COLO829 (cell line): Measurements from ENCODE around the gene FMO4.
"Not testable (repeated sequence)": the region's sequence is repeated elsewhere in the genome, so short reads cannot be mapped to it uniquely, and the experiment has no call there.

Experiments
- DNase-seq: peaks from one replicate; pipeline ENCODE4 v3.0.0; 2012; ENCODE audit warnings: low spot score

The FMO4 gene, protein sequence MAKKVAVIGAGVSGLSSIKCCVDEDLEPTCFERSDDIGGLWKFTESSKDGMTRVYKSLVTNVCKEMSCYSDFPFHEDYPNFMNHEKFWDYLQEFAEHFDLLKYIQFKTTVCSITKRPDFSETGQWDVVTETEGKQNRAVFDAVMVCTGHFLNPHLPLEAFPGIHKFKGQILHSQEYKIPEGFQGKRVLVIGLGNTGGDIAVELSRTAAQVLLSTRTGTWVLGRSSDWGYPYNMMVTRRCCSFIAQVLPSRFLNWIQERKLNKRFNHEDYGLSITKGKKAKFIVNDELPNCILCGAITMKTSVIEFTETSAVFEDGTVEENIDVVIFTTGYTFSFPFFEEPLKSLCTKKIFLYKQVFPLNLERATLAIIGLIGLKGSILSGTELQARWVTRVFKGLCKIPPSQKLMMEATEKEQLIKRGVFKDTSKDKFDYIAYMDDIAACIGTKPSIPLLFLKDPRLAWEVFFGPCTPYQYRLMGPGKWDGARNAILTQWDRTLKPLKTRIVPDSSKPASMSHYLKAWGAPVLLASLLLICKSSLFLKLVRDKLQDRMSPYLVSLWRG

GRCh38 chr1:171313835-171314320, at the start of gene FMO4:
TSS of gene FMO4 (plus strand) at chr1:171314183. CDS start at chr1:171319826, 5,643 bp downstream.
- peak; percentile 99 for DNase-seq

DNA sequence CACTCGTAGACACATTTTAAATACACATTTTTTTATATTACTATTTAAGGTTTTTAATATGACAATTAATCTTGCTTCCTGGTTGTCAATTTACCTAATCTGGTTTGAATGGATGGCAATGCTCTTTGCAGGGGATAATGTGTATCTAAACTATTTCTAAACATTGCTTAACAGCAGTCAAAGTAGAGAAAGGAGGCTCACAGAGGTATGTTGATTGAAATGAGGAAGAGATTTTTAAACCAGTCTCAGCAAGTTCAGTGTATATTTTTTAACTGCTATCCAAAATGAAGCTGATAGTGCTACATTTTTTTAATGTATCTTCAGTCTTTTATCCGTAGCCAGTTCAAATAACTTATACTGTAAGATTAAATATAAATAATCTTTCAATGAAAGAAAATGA, 48.3 kb upstream of the FMO4 start:
- no peak for DNase-seq

DNA sequence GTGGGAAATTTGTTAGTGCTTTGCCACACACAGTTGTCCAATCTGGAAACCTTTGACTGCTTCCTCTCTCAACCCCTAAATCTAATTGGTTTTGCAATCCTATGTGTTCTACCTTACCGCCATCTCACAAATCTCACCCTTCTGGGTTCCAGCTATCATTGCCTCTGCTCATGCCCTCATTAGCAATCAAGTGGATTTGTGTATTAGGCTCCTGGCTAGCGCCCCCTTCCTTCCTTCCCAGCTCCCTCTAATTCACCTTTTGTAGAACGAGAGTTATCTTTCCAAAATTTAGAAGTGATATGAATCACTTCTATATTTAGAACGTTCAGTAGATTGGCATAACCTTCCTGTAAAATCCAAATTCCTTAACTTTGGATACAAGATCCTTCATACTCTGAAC, 47.1 kb upstream of the FMO4 start:
- no peak for DNase-seq

DNA sequence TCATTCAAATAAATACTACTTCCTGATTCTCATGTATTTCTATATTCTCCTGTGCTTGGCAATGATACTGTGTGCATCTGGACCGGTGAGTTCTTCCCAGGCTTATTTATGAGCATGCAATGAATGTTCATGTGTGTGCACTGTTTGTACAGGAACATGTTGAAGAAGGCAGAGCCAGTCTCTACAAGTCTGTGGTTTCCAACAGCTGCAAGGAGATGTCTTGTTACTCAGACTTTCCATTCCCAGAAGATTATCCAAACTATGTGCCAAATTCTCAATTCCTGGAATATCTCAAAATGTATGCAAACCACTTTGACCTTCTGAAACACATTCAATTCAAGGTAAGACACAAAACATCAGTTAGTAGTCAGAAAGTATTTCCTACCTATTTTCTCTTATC, 46.6 kb upstream of the FMO4 start:
- no peak for DNase-seq

DNA sequence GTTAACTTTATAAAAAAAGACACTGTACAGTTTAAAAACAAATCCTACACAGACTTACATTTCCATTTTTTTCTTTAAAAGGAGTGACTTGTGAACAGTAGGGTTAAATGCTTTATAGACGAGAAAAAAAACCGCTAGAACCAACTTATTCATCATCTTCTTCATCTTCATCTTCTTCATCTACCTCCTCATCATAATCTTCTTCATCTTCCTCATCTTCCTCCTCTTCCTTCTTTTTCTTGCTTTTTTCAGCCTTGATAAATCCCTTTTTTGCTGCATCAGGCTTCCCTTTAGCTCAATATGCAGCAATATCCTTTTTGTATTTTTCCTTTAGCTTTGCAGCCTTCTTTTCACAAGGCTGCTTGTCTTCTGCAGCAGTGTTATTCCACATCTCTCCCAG, 43.2 kb upstream of the FMO4 start:
- no peak for DNase-seq

- DNase-seq: no peak
Observed at GRCh38 chr1:171277534-171277933, 36.4 kb upstream of the FMO4 start.

DNA sequence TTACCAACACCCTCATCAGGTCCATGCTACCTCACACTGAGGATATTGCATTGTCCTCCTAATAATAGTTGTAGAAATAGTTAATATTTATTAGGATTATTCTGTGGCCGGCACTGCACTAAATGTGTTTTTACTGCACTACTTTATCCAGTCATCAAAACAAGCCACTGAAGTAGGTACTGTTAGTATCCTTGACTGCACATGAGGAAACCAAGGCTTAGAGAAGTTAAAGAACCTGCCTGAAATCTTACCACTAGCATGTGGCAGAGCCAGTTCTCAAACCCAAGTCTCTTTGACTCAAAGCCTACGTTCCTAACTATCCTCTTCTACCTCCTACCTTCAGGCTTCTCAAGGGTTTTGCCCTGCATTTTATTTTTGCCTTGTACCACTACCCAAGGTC, 34.7 kb upstream of the FMO4 start:
- no peak for DNase-seq

DNA sequence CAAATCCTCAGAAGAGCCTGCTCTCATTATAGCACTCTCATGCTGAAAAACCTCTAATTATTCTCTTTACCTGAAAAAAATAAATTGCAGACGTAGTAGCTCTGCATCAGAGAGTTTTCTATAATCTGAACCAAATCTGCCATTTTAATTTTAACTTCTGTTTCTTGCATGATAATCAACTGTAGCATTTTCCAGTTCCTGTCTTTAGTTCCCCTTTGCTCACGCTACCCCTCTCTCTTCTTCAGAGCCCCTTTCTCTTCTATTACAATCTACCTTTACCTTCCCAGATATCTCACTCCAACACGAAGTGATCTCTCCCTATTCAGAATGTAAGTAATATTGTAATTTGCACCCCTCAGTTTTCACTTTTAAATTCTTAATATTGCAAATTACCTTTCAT, 34.3 kb upstream of the FMO4 start:
- no peak for DNase-seq

GRCh38 chr1:171280599-171280998, 33.4 kb upstream of the FMO4 start:
- DNase-seq: no peak

DNA sequence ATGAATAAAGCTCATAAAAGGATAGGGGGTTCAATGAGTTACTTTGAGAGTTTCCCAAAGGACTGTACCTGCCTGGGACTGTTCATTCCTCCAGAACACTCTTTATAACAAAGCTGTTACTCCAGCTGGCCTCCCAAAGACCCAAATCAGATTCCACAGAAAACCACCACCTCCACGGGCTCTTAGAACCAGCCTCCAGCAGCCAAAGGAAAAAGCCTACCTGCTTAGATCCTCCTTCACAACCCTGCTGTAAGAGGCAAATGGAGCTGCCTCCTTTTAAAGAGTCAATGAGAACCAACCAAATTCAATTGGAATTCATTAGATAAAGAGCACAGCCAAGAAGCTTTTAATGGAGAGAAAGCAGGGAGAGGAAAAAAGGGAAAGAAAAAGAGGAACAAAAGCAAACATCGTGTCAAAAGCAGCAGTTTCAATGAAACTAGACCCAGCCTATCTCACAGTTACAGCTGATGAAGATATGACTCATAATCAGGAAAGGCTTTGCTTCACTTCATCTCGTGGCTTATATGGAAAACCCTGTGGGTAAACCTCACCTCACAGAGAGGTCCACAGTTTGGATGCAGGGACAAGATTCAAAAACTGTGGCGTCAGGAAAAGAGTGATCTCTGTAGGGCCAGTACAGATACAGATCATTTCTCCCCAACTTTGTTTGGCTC, 27.8 kb upstream of the FMO4 start:
- peak; percentile 15 for DNase-seq

DNA sequence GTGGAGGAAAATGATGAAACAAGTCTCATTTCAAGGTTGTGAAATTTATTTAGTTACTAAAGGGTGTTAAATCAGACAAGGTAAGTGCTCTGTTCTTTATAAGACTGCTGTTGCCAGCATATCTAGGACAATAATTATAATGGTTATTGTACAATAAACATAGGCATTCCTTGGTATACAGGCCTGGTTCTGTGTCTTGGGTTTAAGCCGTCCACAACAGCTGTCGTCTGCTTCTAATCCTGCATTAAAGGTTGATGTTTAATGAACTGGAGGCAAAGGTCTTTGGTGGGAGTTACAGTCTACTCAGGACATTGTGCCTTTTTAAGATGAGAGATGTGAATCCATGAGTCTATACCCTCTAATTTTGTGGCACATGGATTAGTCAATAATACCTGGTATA, 23.4 kb upstream of the FMO4 start:
- DNase-seq: no peak

- DNase-seq: no peak
Observed at GRCh38 chr1:171292799-171293198, 21.2 kb upstream of the FMO4 start.

GRCh38 chr1:171295383-171295782, 18.6 kb upstream of the FMO4 start:
- not testable (repeated sequence) for DNase-seq

- DNase-seq: no peak
Observed at GRCh38 chr1:171295821-171296220, 18.2 kb upstream of the FMO4 start.

- no peak for DNase-seq
Observed at GRCh38 chr1:171296897-171297296, 17.1 kb upstream of the FMO4 start.

DNA sequence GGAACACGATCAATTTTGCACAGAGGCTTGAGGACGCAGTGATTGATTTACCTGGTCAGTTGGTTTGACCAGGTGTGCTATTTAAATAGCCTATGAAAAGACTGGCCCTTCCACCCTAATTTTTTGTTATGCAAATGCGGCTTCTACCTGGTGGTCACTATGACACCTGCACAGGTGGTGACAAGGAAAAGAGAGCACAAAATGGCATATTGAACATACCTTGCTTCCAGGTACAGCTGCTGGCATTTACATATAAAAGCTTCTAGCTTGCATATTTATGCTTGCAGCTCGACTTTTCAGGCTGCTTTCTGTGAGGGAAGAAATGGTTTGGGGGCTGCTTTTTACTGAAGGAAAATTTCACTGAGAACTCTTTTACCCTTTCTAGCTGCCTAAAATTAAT, 15.3 kb upstream of the FMO4 start:
- no peak for DNase-seq

DNA sequence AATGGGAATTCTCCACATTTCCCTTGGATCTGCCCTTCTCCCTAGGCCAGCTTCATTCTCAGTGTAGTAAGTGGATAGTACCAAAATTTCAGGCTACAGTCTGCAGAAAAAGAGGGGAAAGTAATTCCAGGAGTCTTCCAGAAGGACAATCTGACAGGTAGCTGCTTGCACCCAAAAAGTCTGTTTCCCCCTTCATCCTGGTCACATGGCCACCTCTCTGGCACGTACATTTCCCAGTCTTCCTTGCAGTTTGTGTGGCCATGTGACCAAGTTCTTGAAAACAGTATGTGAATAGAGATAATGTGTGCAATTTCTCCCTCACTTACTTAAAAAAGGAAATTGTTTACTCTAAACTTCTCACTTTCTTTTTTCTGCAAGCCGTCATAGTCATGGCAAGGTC, 14.6 kb upstream of the FMO4 start:
- DNase-seq: no peak

- DNase-seq: no peak
Observed at GRCh38 chr1:171300401-171300800, 13.6 kb upstream of the FMO4 start.

- no peak for DNase-seq
Observed at GRCh38 chr1:171310661-171311087, 3.3 kb upstream of the FMO4 start.

- no peak for DNase-seq
Observed at GRCh38 chr1:171311771-171312558, 2.0 kb upstream of the FMO4 start.

DNA sequence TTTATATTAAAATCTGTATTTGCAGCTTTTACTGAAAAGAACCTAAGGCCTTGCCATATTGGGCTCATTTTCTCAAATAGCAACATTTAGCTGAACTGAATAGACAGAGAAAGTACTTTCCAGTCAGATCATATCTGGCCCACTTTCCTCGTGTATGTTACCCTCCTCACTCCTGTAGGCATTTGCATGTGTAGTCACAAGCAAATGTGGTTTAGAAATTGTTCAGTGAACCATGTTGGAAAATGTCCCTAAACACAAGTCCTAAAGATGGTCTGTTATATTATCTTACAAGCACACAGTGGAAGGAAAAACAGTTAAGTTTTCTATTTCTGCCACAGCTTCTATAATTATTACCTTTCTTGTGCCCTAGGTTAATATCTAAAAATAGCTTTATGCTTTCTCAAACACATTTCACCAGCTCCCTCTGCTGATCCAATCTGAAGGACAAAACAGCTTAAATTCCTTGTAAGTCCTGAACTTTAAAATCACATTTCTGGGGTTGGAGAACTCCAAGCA, 606 bp upstream of the FMO4 start:
- DNase-seq: no peak

GRCh38 chr1:171329251-171329650, 15.3 kb downstream of the FMO4 start:
- no peak for DNase-seq
